Activated CD4-positive, alpha-beta T cell treated with anti-CD3 and anti-CD28 coated beads, Interleukin-2, amount 10 ng/mL, durations not matched to agents 7 days and 5 days (primary cell): Measurements from ENCODE around the gene DYRK1B. TPM values are rescaled to one million over a fixed set of nuclear protein-coding genes. Genes with fewer than 3 reads are reported as not detected.

Source experiments
- CTCF ChIA-PET: fragments of 350-600 bp; sonication (Branson Sonifier 250); formaldehyde crosslinking; loops from one replicate; lab custom pipeline; 2021; ENCODE audit warnings: antibody characterized with exemption; lab: Charles Lee
- POLR2A ChIA-PET: fragments of 350-600 bp; sonication (Branson Sonifier 250); formaldehyde crosslinking; loops from one replicate; lab custom pipeline; 2021; ENCODE audit warnings: antibody characterized with exemption; lab: Charles Lee
- DNase-seq: peaks from one replicate; pipeline ENCODE4 v3.0.0-alpha.2; 2020
- H3K27ac Mint-ChIP-seq: one replicate; pipeline ENCODE4 v1.8.0; 2021; ENCODE audit warnings: mild to moderate bottlenecking, moderate library complexity, mixed read lengths
- H3K27me3 Mint-ChIP-seq: one replicate; pipeline ENCODE4 v1.8.0; 2021; ENCODE audit warnings: mixed read lengths
- H3K36me3 Mint-ChIP-seq: one replicate; pipeline ENCODE4 v1.8.0; 2021; ENCODE audit warnings: low read depth, mixed read lengths
- H3K4me1 Mint-ChIP-seq: one replicate; pipeline ENCODE4 v1.8.0; 2021; ENCODE audit warnings: mixed read lengths
- H3K4me3 Mint-ChIP-seq: one replicate; pipeline ENCODE4 v1.8.0; 2021; ENCODE audit warnings: mild to moderate bottlenecking, moderate library complexity, mixed read lengths
- H3K9me3 Mint-ChIP-seq: one replicate; pipeline ENCODE4 v1.8.0; 2021; ENCODE audit warnings: mixed read lengths
- microRNA-seq: library from miRNA; unstranded; fragments of <30 nt; microRNA quantifications from one replicate; pipeline ENCODE4 v1.2.0, GENCODE V29; 2021; ENCODE audit warnings: borderline microRNAs expressed, borderline replicate concordance
- total RNA-seq, 2 experiments: library from RNA; stranded (reverse); gene quantifications; one replicate each; pipeline ENCODE4 v1.2.3, GENCODE V29; 2021

Gene DYRK1B
- total RNA-seq, 2 experiments from 2014 or later: 10.9 to 11.5 TPM

- peaks cover 2% of the 10 kb centered on the region for H3K36me3 Mint-ChIP-seq
- POLR2A ChIA-PET: no interaction called here
- no peak for DNase-seq
- H3K9me3 Mint-ChIP-seq: no peaks in the 10 kb centered on the region
- H3K4me1 Mint-ChIP-seq: peaks cover 29% of the 10 kb centered on the region
- CTCF ChIA-PET: no interaction called here
- peaks cover 53% of the 10 kb centered on the region for H3K27me3 Mint-ChIP-seq
- H3K27ac Mint-ChIP-seq: no peak overlapping the region
- no peak overlapping the region for H3K4me3 Mint-ChIP-seq
These were observed 53.1 kb downstream of the DYRK1B start for GRCh38 chr19:39780894-39781293.

- Mint-ChIP-seq H3K27me3 (peaks cover 37% of the 10 kb centered on the region), H3K4me1 (peaks cover 29% of the 10 kb centered on the region), H3K36me3 (peaks cover 2% of the 10 kb centered on the region), H3K9me3 (no peaks in the 10 kb centered on the region), H3K4me3 (no peak within 1 kb of the TSS), H3K27ac (no peak within 1 kb of the TSS)
- POLR2A ChIA-PET: no interaction called here
- CTCF ChIA-PET: no interaction called here
- DNase-seq: peak; percentile 23
These were observed 55.2 kb downstream of the DYRK1B start, which contains the start of gene LEUTX for GRCh38 chr19:39778763-39779162. Gene LEUTX, plus strand, starts transcription at chr19:39778854. Its CDS starts 67 bp downstream, at chr19:39778921.

Small RNA genes lying within 50 kb of the gene (microRNA-seq; reads per million reads assigned to microRNA genes)
- gene MIR6719: not detected

Other genes with a start within 250 kb of the DYRK1B start
- not detected for gene LGALS13, start 231.6 kb downstream of the DYRK1B start, total RNA-seq
- gene LGALS16, start 178.2 kb downstream of the DYRK1B start, total RNA-seq: not detected
- not detected for gene LGALS14, start 129.7 kb downstream of the DYRK1B start, total RNA-seq
- gene CLC, start 96.1 kb downstream of the DYRK1B start, total RNA-seq: not detected
- gene LEUTX, start 55.3 kb downstream of the DYRK1B start, total RNA-seq: not detected
- 100 to 1,000 TPM; 330 to 377 TPM for gene FBL, start 12.2 kb upstream of the DYRK1B start, total RNA-seq
- 1 to 10 TPM; 7.1 TPM for gene FCGBP, start 100.5 kb upstream of the DYRK1B start, total RNA-seq
- 100 to 1,000 TPM; 108 to 122 TPM for gene PSMC4, start 137.0 kb upstream of the DYRK1B start, total RNA-seq
- 1 to 10 TPM; 6.1 to 8.9 TPM for gene ZNF546, start 162.9 kb upstream of the DYRK1B start, total RNA-seq
- 10 to 100 TPM; 28.3 to 30.5 TPM for gene ZNF780B, start 222.1 kb upstream of the DYRK1B start, total RNA-seq